ENCODE results near the gene PHACTR3.

GRCh38 chr20:59576216-59576953, 28.0 kb upstream of the PHACTR3 start:
- TF ChIP-seq CTCF (IDR thresholded peaks at IDR 0.05 in 2 of 3, conservative IDR thresholded peaks at IDR 0.05 in 1 of 3; ENCODE audit: borderline replicate concordance in 1 of 3, insufficient read depth in 1 of 3, low read depth in 2 of 3, low read length in 2 of 3) (no peak), EZH2 (IDR thresholded peaks at IDR 0.05) (no peak)

All from HCT116 (cell line).